Keratinocyte (primary cell): Measurements from ENCODE around the gene SH3PXD2A.

Experiments
- CTCF ChIP-seq, 3 experiments: IDR thresholded peaks in 1 of 3; conservative IDR thresholded peaks in 1 of 3; optimal IDR thresholded peaks in 1 of 3; 2 replicates in 2 of 3; 3 replicates in 1 of 3; pipeline versions ENCODE3 to v1.5.1; 2011; ENCODE audit warnings: low read length in 3 of 3, mild to moderate bottlenecking in 3 of 3, moderate library complexity in 2 of 3, control low read depth in 1 of 3, inconsistent platforms in 1 of 3; ENCODE audit not compliant: insufficient read depth in 2 of 3; ENCODE audit errors: extremely low read depth in 1 of 3
- EZH2 ChIP-seq: IDR thresholded peaks from one replicate; pipeline ENCODE4 v1.6.1; 2012; ENCODE audit warnings: inconsistent platforms, mild to moderate bottlenecking, low read length, moderate library complexity

GRCh38 chr10:103720328-103720963, 134.9 kb downstream of the SH3PXD2A start:
- TF ChIP-seq CTCF (optimal IDR thresholded peaks at IDR 0.05 in 1 of 3, IDR thresholded peaks at IDR 0.05 in 1 of 3, conservative IDR thresholded peaks at IDR 0.05 in 1 of 3; ENCODE audit: extremely low read depth in 1 of 3, insufficient read depth in 2 of 3, low read length in 3 of 3) (no peak), EZH2 (no peak)
